T-helper 17 cell (primary cell): Measurements from ENCODE around the gene FYN. TPM values are rescaled to one million over a fixed set of nuclear protein-coding genes. Genes with fewer than 3 reads are reported as not detected.
A peak's percentile ranks its signal among the peaks of the same experiment; 100 is the strongest.

ENCODE experiments used
- ATAC-seq: fragments of 150-1000 bp; cut with Tn5 transposase; 2 replicates; pipeline ENCODE4 v1.10.0; 2021; ENCODE audit warnings: mild to moderate bottlenecking, moderate library complexity
- DNase-seq, 3 donors: peaks; one replicate each; pipeline versions ENCODE4 v3.0.0 to v3.0.0-alpha.2; 2020 to 2021
- H3K9me3 ChIP-seq: one replicate; pipeline ENCODE4 v1.7.0; 2013; ENCODE audit warnings: low read length, mild to moderate bottlenecking; ENCODE audit not compliant: control insufficient read depth, poor library complexity, severe bottlenecking
- H3K27ac Mint-ChIP-seq: one replicate; pipeline ENCODE4 v1.8.0; 2022; ENCODE audit warnings: mild to moderate bottlenecking, moderate library complexity, mixed read lengths
- H3K27me3 Mint-ChIP-seq: one replicate; pipeline ENCODE4 v1.8.0; 2022; ENCODE audit warnings: mixed read lengths
- H3K36me3 Mint-ChIP-seq: one replicate; pipeline ENCODE4 v1.8.0; 2022; ENCODE audit warnings: low read depth, mixed read lengths
- H3K4me1 Mint-ChIP-seq: one replicate; pipeline ENCODE4 v1.8.0; 2022; ENCODE audit warnings: mild to moderate bottlenecking, mixed read lengths
- H3K4me3 Mint-ChIP-seq: one replicate; pipeline ENCODE4 v1.8.0; 2022; ENCODE audit warnings: mild to moderate bottlenecking, moderate library complexity, mixed read lengths
- total RNA-seq, 4 donors: library from RNA in 2 of 4; stranded (reverse) in 2 of 4; gene quantifications; one replicate each; pipeline ENCODE4 v1.2.3 and lab custom pipeline; 2022 to 2026

Gene FYN
- total RNA-seq, 2 donors from 2014 or later, result 455 to 472 TPM

DNA sequence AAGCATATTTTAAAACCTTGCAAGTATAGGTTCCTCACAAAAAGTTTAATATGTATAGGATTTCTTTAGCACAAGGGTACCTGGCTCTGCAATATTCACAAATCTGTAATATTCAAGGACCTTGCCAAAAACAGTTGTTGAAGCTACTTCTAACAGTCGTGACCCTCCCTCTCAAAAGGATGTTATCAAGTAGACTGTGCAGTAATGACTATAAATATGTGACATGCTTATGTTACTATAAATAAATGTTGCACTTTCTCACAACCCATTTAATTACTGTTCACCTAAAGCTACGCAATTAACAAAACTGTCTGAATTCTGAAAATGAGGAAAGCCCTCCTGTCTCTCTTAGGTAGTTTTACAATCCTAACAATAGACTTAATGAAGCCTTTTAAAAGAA is 41.8 kb downstream of the FYN start:
- Mint-ChIP-seq H3K4me1 (peaks cover 63% of the 10 kb centered on the region), H3K27ac (peak overlapping the region; percentile 92), H3K27me3 (no peaks in the 10 kb centered on the region), H3K36me3 (peaks cover 12% of the 10 kb centered on the region), H3K4me3 (no peak overlapping the region)
- no peak for DNase-seq
- ATAC-seq, result no peak
- no peaks in the 10 kb centered on the region for H3K9me3 ChIP-seq

DNA sequence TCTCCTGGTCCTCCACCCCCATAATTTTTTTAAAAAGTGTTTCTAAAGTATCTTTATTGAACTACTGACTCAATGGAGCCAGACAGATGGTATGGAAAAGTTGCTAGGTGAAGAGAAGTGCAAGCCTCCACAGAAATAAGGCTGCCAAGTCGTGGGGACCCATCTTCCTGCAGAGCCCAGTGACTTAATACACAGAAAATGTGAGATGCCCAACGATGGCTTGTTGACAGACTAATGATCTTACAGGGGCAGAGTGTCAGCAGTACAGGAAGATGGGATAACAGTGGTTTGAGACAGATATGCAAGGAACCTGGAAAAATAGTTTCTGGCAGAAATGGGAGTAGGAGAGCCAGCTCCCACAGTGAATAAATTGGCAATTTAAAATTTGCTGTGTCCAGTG is 43.3 kb downstream of the FYN start:
- H3K4me3 Mint-ChIP-seq, result peak overlapping the region; percentile 52
- no peak for DNase-seq
- H3K36me3 Mint-ChIP-seq, result peaks cover 9% of the 10 kb centered on the region
- peaks cover 65% of the 10 kb centered on the region for H3K4me1 Mint-ChIP-seq
- peak overlapping the region; percentile 92 for H3K27ac Mint-ChIP-seq
- ATAC-seq, result no peak
- no peaks in the 10 kb centered on the region for H3K27me3 Mint-ChIP-seq
- no peaks in the 10 kb centered on the region for H3K9me3 ChIP-seq

DNA sequence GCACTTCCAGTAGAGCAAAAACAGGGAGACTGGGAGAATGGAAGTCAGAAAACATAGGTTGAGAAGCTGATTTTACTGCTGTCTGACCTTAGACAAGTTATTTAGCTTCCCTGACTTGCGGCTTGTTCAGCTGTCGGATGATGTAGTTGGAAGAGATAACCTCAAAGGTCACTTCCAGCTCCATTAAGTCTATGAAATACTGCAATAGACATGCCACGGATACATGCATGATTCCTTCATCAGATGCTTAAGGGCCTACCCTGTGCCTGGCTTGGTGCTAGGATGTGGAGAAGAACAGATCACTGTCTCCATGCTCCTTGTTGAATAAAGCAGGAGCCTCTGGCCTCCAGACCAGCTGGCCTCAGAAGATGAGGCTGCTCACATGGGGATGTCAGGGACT is 43.7 kb downstream of the FYN start:
- no peak for DNase-seq
- Mint-ChIP-seq H3K4me3 (peak overlapping the region; percentile 52), H3K36me3 (peaks cover 9% of the 10 kb centered on the region), H3K27me3 (no peaks in the 10 kb centered on the region), H3K4me1 (peaks cover 66% of the 10 kb centered on the region), H3K27ac (peak overlapping the region; percentile 92)
- no peaks in the 10 kb centered on the region for H3K9me3 ChIP-seq
- no peak for ATAC-seq

DNA sequence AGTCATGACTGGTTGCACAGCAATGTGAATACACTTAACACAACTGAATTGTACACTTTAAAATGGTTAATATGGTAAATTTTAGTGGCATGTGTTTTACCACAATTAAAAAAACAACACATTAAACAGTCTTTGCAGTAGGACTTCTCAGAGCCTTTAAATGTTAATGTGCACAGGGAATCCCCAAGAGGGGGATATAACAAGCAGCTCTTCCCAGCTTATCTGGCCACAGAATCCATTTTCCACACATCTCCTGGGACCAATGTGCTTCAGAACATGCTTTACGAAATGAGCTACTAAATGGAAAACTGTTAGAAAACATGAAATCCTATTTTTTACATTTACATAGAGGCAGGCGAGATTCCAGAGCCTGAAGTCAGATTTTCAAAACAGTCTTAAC is 44.4 kb downstream of the FYN start:
- peaks cover 9% of the 10 kb centered on the region for H3K36me3 Mint-ChIP-seq
- no peaks in the 10 kb centered on the region for H3K27me3 Mint-ChIP-seq
- H3K4me1 Mint-ChIP-seq, result peaks cover 66% of the 10 kb centered on the region

DNA sequence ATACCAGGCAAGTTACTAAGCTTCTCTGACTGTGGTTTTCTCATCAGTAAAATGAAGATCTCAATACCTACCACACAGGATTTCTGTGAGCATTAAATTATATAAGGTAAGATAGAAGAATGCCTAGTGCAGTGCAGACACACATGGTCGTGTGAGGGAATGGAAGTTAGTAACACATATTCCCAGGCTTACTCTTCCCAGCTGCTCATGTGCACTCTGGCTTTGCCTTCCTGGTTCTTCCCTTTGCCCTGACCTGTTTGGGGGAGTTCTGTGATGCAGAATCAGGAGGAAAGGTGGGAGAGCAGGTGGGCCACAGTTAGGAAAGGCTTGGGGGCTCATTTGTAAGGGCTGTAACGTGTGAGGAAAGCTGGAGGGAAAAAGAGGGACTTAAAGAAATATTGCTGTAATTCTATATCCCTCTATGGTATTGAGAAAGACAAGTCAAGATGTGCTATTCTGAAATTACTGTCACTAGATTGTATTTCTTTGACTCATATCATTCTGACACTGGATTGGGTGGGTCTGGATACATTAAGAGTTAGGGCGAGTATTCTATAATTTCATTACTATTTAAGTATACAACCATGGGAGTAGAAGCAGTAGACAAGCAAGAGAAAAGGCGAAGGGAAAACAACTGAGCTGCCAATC is 47.7 kb downstream of the FYN start:
- no peaks in the 10 kb centered on the region for H3K9me3 ChIP-seq
- no peak for ATAC-seq
- no peak for DNase-seq
- H3K4me3 Mint-ChIP-seq, result peak overlapping the region; percentile 85
- H3K36me3 Mint-ChIP-seq, result peaks cover 9% of the 10 kb centered on the region
- peak overlapping the region; percentile 97 for H3K27ac Mint-ChIP-seq
- peaks cover 65% of the 10 kb centered on the region for H3K4me1 Mint-ChIP-seq
- no peaks in the 10 kb centered on the region for H3K27me3 Mint-ChIP-seq

More for the DNA sequence above, 44.4 kb downstream of the FYN start:
- DNase-seq (no peak), ATAC-seq (no peak)
- peak overlapping the region; percentile 92 for H3K27ac Mint-ChIP-seq
- H3K9me3 ChIP-seq, result no peaks in the 10 kb centered on the region
- H3K4me3 Mint-ChIP-seq, result no peak overlapping the region

GRCh38 chr6:111824608-111825337 is 48.5 kb downstream of the FYN start:
- DNase-seq (no peak), ATAC-seq (peak; percentile 32)
- Mint-ChIP-seq H3K4me3 (peak overlapping the region; percentile 85), H3K27me3 (no peaks in the 10 kb centered on the region), H3K27ac (peak overlapping the region; percentile 97), H3K4me1 (peaks cover 57% of the 10 kb centered on the region), H3K36me3 (peaks cover 3% of the 10 kb centered on the region)
- H3K9me3 ChIP-seq, result no peaks in the 10 kb centered on the region

DNA sequence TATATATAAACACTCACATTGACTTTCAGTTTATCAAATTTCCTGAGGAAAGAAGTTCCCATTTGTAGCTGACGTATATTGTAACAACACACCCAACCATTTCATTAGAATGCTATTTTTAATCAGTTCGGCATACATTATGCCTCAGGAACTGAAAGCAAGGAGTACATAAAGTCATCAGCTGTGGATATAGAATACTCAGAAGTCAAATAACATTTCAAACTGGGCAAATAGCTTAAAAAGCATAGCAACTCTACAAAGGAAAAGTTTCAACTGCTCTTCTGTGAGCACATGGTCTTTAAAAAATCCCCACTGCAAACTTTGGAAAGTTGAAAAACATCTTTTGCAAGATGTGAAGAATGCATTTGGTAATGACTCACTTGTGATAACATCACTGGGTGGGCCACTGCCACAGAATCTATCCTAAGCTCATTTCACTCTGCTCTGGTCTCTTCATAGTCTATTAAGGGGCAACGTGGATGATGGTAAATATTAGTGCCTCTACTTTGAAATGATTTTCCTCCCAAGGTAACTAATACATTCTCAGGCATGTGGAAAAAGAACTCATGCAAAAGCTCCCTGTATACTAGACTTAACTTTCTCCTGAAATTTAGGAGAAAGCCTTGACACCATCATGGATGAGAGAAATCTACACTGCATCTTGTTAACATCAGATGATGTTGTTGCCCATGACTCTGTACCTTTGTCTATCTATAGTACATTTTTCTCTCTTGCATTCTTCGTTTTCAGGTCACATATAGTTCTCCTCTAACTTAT is 49.2 kb downstream of the FYN start:
- Mint-ChIP-seq H3K27ac (peak overlapping the region; percentile 97), H3K27me3 (no peaks in the 10 kb centered on the region)

DNA sequence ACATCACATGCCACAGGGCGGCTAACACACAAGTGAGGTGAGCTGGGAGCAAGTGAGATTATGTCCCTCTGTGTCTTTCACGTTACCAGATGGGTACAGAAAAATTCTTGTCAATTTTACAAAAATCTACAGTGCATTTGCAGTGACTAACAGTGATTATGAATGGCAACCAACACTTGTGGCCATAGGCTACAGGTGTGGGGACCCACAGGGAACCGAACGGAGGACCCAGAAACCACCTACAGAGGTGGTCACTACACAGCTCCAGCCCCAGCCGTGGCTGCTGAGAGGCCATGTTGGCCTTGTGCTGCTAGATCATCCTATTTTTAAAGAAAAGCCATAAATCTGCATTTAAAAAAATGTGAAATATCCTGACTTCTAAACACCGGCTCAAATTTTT is 50.2 kb downstream of the FYN start:
- ATAC-seq (no peak), DNase-seq (no peak)
- Mint-ChIP-seq H3K36me3 (peaks cover 3% of the 10 kb centered on the region), H3K4me1 (peaks cover 63% of the 10 kb centered on the region), H3K27ac (peak overlapping the region; percentile 97), H3K4me3 (peak overlapping the region; percentile 85), H3K27me3 (no peaks in the 10 kb centered on the region)
- H3K9me3 ChIP-seq, result no peaks in the 10 kb centered on the region

More for the DNA sequence above, 49.2 kb downstream of the FYN start:
- DNase-seq (no peak), ATAC-seq (peak; percentile 78)
- peaks cover 3% of the 10 kb centered on the region for H3K36me3 Mint-ChIP-seq
- H3K4me1 Mint-ChIP-seq, result peaks cover 57% of the 10 kb centered on the region
- H3K4me3 Mint-ChIP-seq, result peak overlapping the region; percentile 85
- no peaks in the 10 kb centered on the region for H3K9me3 ChIP-seq

DNA sequence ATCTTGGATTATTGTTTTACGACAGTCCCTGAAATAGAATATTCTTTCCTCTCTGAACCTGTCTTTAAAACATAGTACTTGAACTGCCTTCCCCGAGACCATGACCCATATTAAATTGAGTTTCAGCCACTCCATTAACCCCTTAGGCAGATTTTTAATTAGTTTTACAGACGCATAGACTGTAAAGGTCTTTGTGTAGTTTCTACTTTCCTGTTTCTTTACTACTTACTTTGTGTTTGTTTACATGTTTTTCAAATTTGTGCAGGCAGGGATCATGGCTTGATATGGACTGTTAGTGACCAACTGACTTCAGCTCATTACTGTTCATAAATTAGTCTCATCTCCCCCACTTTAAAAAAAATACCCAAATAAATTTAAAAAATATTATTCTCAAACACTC is 53.8 kb downstream of the FYN start:
- Mint-ChIP-seq H3K27me3 (no peaks in the 10 kb centered on the region), H3K36me3 (peaks cover 3% of the 10 kb centered on the region), H3K27ac (peak overlapping the region; percentile 92)

GRCh38 chr6:111818539-111819226 is 54.6 kb downstream of the FYN start:
- peaks cover 3% of the 10 kb centered on the region for H3K36me3 Mint-ChIP-seq
- no peak for DNase-seq
- peak overlapping the region; percentile 92 for H3K27ac Mint-ChIP-seq
- H3K4me3 Mint-ChIP-seq, result peak overlapping the region; percentile 85
- ATAC-seq, result peak; percentile 60
- no peaks in the 10 kb centered on the region for H3K9me3 ChIP-seq
- H3K27me3 Mint-ChIP-seq, result no peaks in the 10 kb centered on the region
- peaks cover 39% of the 10 kb centered on the region for H3K4me1 Mint-ChIP-seq

More for the DNA sequence above, 53.8 kb downstream of the FYN start:
- no peak for ATAC-seq
- no peaks in the 10 kb centered on the region for H3K9me3 ChIP-seq
- DNase-seq, result no peak
- H3K4me3 Mint-ChIP-seq, result peak overlapping the region; percentile 85
- H3K4me1 Mint-ChIP-seq, result peaks cover 42% of the 10 kb centered on the region

DNA sequence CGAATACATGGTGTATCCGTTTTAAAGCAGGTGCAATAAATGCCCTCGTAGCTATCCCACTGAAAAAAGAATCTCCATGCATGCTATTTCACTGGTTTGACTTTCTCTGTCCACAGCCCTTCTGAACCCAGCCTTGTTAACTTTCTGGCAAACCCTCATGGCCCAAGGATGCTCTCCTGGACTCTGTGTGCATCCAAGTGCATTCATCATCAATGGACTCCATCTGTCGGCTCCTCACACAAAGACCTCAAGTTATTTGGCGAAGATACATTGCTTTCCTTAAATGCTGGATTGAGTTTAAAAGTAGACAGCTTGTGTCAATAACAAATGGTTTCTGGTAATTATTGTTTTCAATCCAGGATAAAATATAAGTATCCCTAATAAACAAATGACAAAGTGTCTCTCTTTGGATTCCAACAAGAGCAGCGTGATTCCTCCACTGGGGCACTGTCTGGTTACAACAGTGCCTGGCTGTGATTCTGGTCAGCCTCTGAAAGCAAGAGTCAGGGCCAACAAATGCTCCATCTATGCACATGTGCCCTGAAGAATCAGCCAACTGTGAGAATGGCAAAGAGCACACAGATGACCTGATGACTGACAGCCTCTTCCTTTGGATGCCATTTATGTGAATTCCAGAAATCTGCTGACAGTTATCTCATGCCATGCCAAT is 55.7 kb downstream of the FYN start:
- DNase-seq (no peak), ATAC-seq (no peak)
- Mint-ChIP-seq H3K4me1 (peaks cover 35% of the 10 kb centered on the region), H3K4me3 (peak overlapping the region; percentile 57), H3K27me3 (no peaks in the 10 kb centered on the region), H3K27ac (peak overlapping the region; percentile 86), H3K36me3 (peaks cover under 1% of the 10 kb centered on the region)
- H3K9me3 ChIP-seq, result no peaks in the 10 kb centered on the region

GRCh38 chr6:111813677-111814310 is 59.5 kb downstream of the FYN start:
- Mint-ChIP-seq H3K27ac (peak overlapping the region; percentile 98), H3K27me3 (no peaks in the 10 kb centered on the region), H3K4me1 (peaks cover 53% of the 10 kb centered on the region), H3K36me3 (no peaks in the 10 kb centered on the region), H3K4me3 (peak overlapping the region; percentile 78)
- ATAC-seq, result peak; percentile 25
- H3K9me3 ChIP-seq, result no peaks in the 10 kb centered on the region
- DNase-seq, result no peak
